Measurements from ENCODE around the gene SETD4. TPM values are rescaled to one million over a fixed set of nuclear protein-coding genes. Genes with fewer than 3 reads are reported as not detected.
A peak's percentile ranks its signal among the peaks of the same experiment; 100 is the strongest.

The SETD4 gene
- total and polyA plus RNA-seq, 2 of the 4 experiments (the other 2 are of a cell fraction) = 9.5 to 11.4 TPM

- peak; percentile 62 for ATAC-seq (ENCODE audit: low read depth)
- H3K14ac ChIP-seq (replicated peaks; ENCODE audit: low read depth, low read length) = peak overlapping the region; percentile 72
- DNase-seq = no peak
- no peaks in the 10 kb centered on the region for H3K4me1 ChIP-seq (ENCODE audit: control insufficient read depth, insufficient read depth, low read length)
- peak overlapping the region; percentile 7; the same call in 1 of the 2 replicates for H2BK120ac ChIP-seq (ENCODE audit: low read depth, low read length)
- peak overlapping the region; percentile 96 for H2AFZ ChIP-seq (replicated peaks; ENCODE audit: low read length, poor library complexity)
- peak overlapping the region; percentile 62 for H4K91ac ChIP-seq (ENCODE audit: insufficient read depth, low read depth, low read length)
- H2AK9ac ChIP-seq (replicated peaks; ENCODE audit: low read depth, low read length, poor library complexity) = peak overlapping the region; percentile 75
- 1% methylated on average over 26 of the region's 34 CpGs; no CpG with 5 or more reads in 1 of the 2 experiments for WGBS, 2 experiments (ENCODE audit: extremely low coverage in 2 of 2, insufficient read length in 1 of 2)
- peak overlapping the region; percentile 53 for H3K9ac ChIP-seq (ENCODE audit: low read depth, low read length)
- intact Hi-C loops (cut with micrococcal nuclease) (loop anchor here (1.0 to 5.0 kb wide), 2 partner anchors 53 to 263 kb away; partner anchors contain the start of gene MORC3), in situ Hi-C loops (cut with MboI; ENCODE audit: low sequenced_read_pairs) (no loop called here), dilution Hi-C loops (cut with HindIII; ENCODE audit: low sequenced_read_pairs, unreplicated experiment) (no loop called here)
- no peaks in the 10 kb centered on the region for H3K9me3 ChIP-seq (ENCODE audit: control insufficient read depth, insufficient read depth, low read length)
- peak overlapping the region; percentile 50 for H4K5ac ChIP-seq (ENCODE audit: low read depth, low read length)
- H3K56ac ChIP-seq (ENCODE audit: extremely low read depth, insufficient read depth, low read length) = peak overlapping the region; percentile 65
- H3K27ac ChIP-seq (ENCODE audit: insufficient read depth, low read length) = peak overlapping the region; percentile 70
- peak overlapping the region; percentile 90 to 94 for H4K8ac ChIP-seq (ENCODE audit: low read depth in 2 of 2, low read length in 2 of 2)
- H4K20me1 ChIP-seq (ENCODE audit: insufficient read depth, low read length) = peaks cover 6% of the 10 kb centered on the region; the same call in 1 of the 2 replicates
- H3K9me1 ChIP-seq (ENCODE audit: insufficient read depth, low read length) = peaks cover 6% of the 10 kb centered on the region
- no peak for TF ChIP-seq POLR2A (IDR thresholded peaks at IDR 0.05; ENCODE audit: low read depth, low read length)
- TF ChIP-seq NFE2L2 (IDR thresholded peaks at IDR 0.05; ENCODE audit: low read depth, low read length) = no peak
- no peak for TF ChIP-seq CTCF (conservative IDR thresholded peaks at IDR 0.05; ENCODE audit: low read depth, low read length)
- no peak for TF ChIP-seq RFX5 (IDR thresholded peaks at IDR 0.05; ENCODE audit: low read depth, low read length)
- TF ChIP-seq CEBPB (IDR thresholded peaks at IDR 0.05; ENCODE audit: low read depth, low read length) = no peak
- peak; percentile 75 for TF ChIP-seq MXI1 (IDR thresholded peaks at IDR 0.05; ENCODE audit: borderline replicate concordance, low read depth, low read length)
- TF ChIP-seq RAD21 (IDR thresholded peaks at IDR 0.05; ENCODE audit: low read length) = no peak
- peak; percentile 62 for TF ChIP-seq USF2 (IDR thresholded peaks at IDR 0.05; ENCODE audit: low read depth, low read length)
- TF ChIP-seq MAZ (IDR thresholded peaks at IDR 0.05; ENCODE audit: borderline replicate concordance, low read depth, low read length) = no peak
- H3K36me3 ChIP-seq (ENCODE audit: control insufficient read depth, insufficient read depth, low read length) = peaks cover 21% of the 10 kb centered on the region
- peak overlapping the region; percentile 65 for H2AK5ac ChIP-seq (ENCODE audit: low read depth, low read length)
- BruUV-seq (replicated peaks) = no TSS peak
- no peak overlapping the region for H2BK20ac ChIP-seq (ENCODE audit: low read depth, low read length)
- H3K27me3 ChIP-seq (ENCODE audit: control insufficient read depth, insufficient read depth, low read length) = no peaks in the 10 kb centered on the region
- H2BK15ac ChIP-seq (ENCODE audit: low read depth, low read length) = no peak overlapping the region; the same call in 1 of the 3 replicates
- peak overlapping the region; percentile 86 for H3K4me3 ChIP-seq (ENCODE audit: insufficient read depth, low read depth, low read length)
- H2BK5ac ChIP-seq (ENCODE audit: low read depth, low read length, poor library complexity, severe bottlenecking) = peak overlapping the region; percentile 75
- no peak overlapping the region; the same call in 1 of the 2 replicates for H3K18ac ChIP-seq (ENCODE audit: low read depth, low read length)
- peak overlapping the region; percentile 85 for H3K4ac ChIP-seq (ENCODE audit: low read depth, low read length)
- peak overlapping the region; percentile 82 for H3K4me2 ChIP-seq (ENCODE audit: low read depth, low read length)
- CTCF ChIA-PET = no interaction called here
- peak overlapping the region; percentile 78 for H3K23ac ChIP-seq (ENCODE audit: low read depth, low read length)
- POLR2A ChIA-PET (ENCODE audit: unreplicated experiment) = interaction anchor here (1.1 kb wide), 1 partner anchor 76 kb away, joined by 3 read pairs; no protein-coding TSS in a partner anchor
- H3K79me1 ChIP-seq (ENCODE audit: low read depth in 1 of 2, low read length in 2 of 2) = peaks cover 21 to 36% of the 10 kb centered on the region in 2 experiments
Observed at GRCh38 chr21:36059823-36060158, 535 bp downstream of the SETD4 start.

Measured in IMR-90 (cell line).